CD4-positive, CD25-positive, alpha-beta regulatory T cell (primary cell): ENCODE measurements around the gene GTF2I. TPM values are rescaled to one million over a fixed set of nuclear protein-coding genes. Genes with fewer than 3 reads are reported as not detected.
A peak's percentile ranks its signal among the peaks of the same experiment; 100 is the strongest.
"Not testable (repeated sequence)": the region's sequence is repeated elsewhere in the genome, so short reads cannot be mapped to it uniquely, and the experiment has no call there.

ENCODE experiments used
- ATAC-seq, 2 donors: fragments of 150-1000 bp; cut with Tn5 transposase; one replicate each; pipeline ENCODE4 v1.10.0; 2021; ENCODE audit warnings: low read depth in 2 of 2, moderate number of reproducible peaks in 2 of 2, moderate library complexity in 1 of 2
- DNase-seq, 3 donors: peaks; one replicate each; pipeline versions ENCODE4 v3.0.0 to v3.0.0-alpha.2; 2012 to 2022; ENCODE audit warnings: mixed read lengths in 1 of 3
- H3K27ac ChIP-seq: one replicate; pipeline ENCODE4 v1.7.0; 2013; ENCODE audit warnings: mild to moderate bottlenecking, low read length; ENCODE audit not compliant: insufficient read depth, poor library complexity, severe bottlenecking
- H3K27me3 ChIP-seq: one replicate; pipeline ENCODE4 v1.7.0; 2013; ENCODE audit warnings: low read length; ENCODE audit not compliant: control insufficient read depth, insufficient read depth
- H3K36me3 ChIP-seq: one replicate; pipeline ENCODE4 v1.7.0; 2013; ENCODE audit warnings: mild to moderate bottlenecking, low read length, moderate library complexity; ENCODE audit not compliant: control insufficient read depth, insufficient read depth
- H3K4me1 ChIP-seq: 2 replicates; pipeline ENCODE4 v1.7.0; 2013; ENCODE audit warnings: mild to moderate bottlenecking, low read length; ENCODE audit not compliant: insufficient read depth, control insufficient read depth, poor library complexity, severe bottlenecking
- H3K4me3 ChIP-seq: one replicate; pipeline ENCODE4 v1.7.0; 2013; ENCODE audit warnings: low read depth, mild to moderate bottlenecking, low read length, moderate library complexity
- H3K9me3 ChIP-seq, 2 experiments: 1 replicate in 1 of 2; 2 replicates in 1 of 2; pipeline ENCODE4 v1.7.0; 2013; ENCODE audit warnings: low read length in 2 of 2, mild to moderate bottlenecking in 1 of 2, moderate library complexity in 1 of 2; ENCODE audit not compliant: control insufficient read depth in 2 of 2
- H3K27ac Mint-ChIP-seq, 3 donors: one replicate each; pipeline ENCODE4 v1.8.0; 2020 to 2022; ENCODE audit warnings: mild to moderate bottlenecking in 3 of 3, mixed read lengths in 3 of 3, moderate library complexity in 2 of 3
- H3K27me3 Mint-ChIP-seq: one replicate; pipeline ENCODE4 v1.8.0; 2022; ENCODE audit warnings: mild to moderate bottlenecking, mixed read lengths
- H3K36me3 Mint-ChIP-seq: one replicate; pipeline ENCODE4 v1.8.0; 2020; ENCODE audit warnings: mixed read lengths
- H3K4me1 Mint-ChIP-seq, 4 donors: one replicate each; pipeline ENCODE4 v1.8.0; 2020 to 2022; ENCODE audit warnings: mixed read lengths in 4 of 4, mild to moderate bottlenecking in 1 of 4
- H3K4me3 Mint-ChIP-seq, 4 donors: one replicate each; pipeline ENCODE4 v1.8.0; 2020 to 2022; ENCODE audit warnings: mild to moderate bottlenecking in 4 of 4, mixed read lengths in 4 of 4, moderate library complexity in 3 of 4
- H3K9me3 Mint-ChIP-seq, 7 donors: one replicate each; pipeline ENCODE4 v1.8.0; 2020 to 2022; ENCODE audit warnings: mixed read lengths in 7 of 7, mild to moderate bottlenecking in 3 of 7, moderate library complexity in 2 of 7
- polyA plus RNA-seq, 4 donors: library from polyadenylated mRNA; unstranded; fragments of 300-500 nt; fragmentation: Illumina TruSeq; gene quantifications; one replicate each; pipeline ENCODE4 v1.2.3, GENCODE V29; 2021
- total RNA-seq: library from RNA; stranded (reverse); gene quantifications from one replicate; pipeline ENCODE4 v1.2.3, GENCODE V29; 2022

The GTF2I gene
- total and polyA plus RNA-seq, 5 donors from 2014 or later, result 37.7 to 125 (median 43.1) TPM

DNA sequence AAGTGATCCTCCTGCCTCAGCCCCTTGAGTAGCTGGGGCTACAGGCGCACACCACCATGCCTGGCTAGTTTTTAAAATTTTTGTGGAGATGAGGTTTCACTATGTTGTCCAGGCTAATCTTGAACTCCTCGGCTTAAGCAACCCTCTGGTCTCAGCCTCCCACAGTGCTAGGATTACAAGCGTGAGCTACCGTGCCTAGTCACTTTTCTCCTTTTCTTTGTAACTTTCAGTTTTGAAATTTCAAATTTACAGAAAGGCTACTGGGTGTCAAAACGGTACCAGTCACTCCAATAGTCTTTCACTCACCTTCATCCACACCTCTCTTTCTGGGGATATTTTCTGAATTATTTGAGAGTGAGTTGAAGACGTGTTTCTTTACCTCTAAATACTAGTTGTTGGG, 117.6 kb downstream of the GTF2I start:
- not testable (repeated sequence) for H3K4me3 ChIP-seq, ATAC-seq, H3K36me3 Mint-ChIP-seq, H3K27ac Mint-ChIP-seq, H3K36me3 ChIP-seq, H3K27me3 ChIP-seq, H3K27me3 Mint-ChIP-seq, H3K27ac ChIP-seq, DNase-seq, H3K9me3 Mint-ChIP-seq, H3K4me1 ChIP-seq, H3K4me1 Mint-ChIP-seq, H3K4me3 Mint-ChIP-seq, H3K9me3 ChIP-seq

GRCh38 chr7:74779053-74779452, 121.5 kb downstream of the GTF2I start:
- H3K27me3 ChIP-seq, H3K4me1 ChIP-seq, DNase-seq, H3K9me3 Mint-ChIP-seq, H3K4me3 Mint-ChIP-seq, H3K36me3 ChIP-seq, H3K4me3 ChIP-seq, ATAC-seq, H3K27me3 Mint-ChIP-seq, H3K9me3 ChIP-seq, H3K27ac Mint-ChIP-seq, H3K4me1 Mint-ChIP-seq, H3K36me3 Mint-ChIP-seq, H3K27ac ChIP-seq: not testable (repeated sequence)

DNA sequence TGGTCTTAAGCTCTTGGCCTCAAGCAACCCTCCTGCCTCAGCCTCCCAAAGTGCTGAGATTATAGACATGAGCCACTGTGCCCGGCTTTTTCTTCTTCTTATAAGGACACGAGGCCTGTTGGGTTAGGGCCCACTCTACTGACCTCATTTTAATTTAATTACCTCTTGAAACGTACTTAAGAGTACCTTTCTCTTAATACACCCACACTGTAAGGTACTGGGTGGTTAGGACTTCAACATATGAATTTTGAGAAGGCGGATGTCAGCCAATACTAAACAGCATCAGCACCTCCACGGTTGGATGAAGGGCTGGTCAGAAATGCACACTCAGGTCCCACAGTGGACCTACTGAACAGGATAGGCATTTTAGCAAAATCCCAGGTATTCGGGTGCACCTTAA, 124.2 kb downstream of the GTF2I start:
- not testable (repeated sequence) for H3K4me3 ChIP-seq, H3K4me3 Mint-ChIP-seq, H3K36me3 Mint-ChIP-seq, H3K27ac ChIP-seq, H3K4me1 Mint-ChIP-seq, H3K27me3 ChIP-seq, ATAC-seq, H3K4me1 ChIP-seq, H3K27ac Mint-ChIP-seq, H3K36me3 ChIP-seq, H3K9me3 ChIP-seq, H3K9me3 Mint-ChIP-seq, H3K27me3 Mint-ChIP-seq, DNase-seq

GRCh38 chr7:74783595-74783994, 126.1 kb downstream of the GTF2I start:
- not testable (repeated sequence) for H3K4me1 Mint-ChIP-seq, H3K27ac Mint-ChIP-seq

DNA sequence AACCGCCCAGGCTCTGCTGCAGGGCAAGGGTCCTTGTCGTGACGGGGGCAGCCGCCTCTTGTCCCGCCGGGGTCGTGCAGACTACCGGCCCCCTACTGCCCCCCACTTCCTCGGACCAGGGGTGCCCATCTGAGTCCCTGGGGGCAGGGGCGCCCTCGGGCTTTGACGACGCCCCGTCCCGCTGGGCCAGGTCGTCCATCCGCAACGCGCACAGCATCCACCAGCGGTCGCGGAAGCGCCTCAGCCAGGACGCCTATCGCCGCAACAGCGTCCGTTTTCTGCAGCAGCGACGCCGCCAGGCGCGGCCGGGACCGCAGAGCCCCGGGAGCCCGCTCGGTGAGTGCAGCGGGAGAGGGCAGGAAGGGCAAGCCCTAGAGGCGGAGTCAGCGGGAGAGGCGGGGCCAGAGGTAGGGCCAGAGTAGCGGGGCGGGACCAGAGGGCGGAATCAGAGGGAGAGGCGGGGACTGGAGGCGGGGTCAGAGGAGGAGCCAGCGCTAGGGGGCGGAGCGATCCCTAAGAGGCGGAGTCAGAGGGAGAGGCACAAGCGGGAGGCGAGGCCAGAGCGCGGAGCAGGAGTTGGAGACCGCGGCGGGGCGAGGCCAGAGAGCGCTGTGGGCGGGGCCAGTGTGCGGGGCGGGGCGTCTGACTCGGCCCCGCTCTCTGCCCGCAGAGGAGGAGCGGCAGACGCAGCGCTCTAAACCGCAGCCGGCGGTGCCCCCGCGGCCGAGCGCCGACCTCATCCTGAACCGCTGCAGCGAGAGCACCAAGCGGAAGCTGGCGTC, 131.0 kb downstream of the GTF2I start:
- H3K4me1 Mint-ChIP-seq, H3K27me3 Mint-ChIP-seq, H3K4me1 ChIP-seq, H3K27ac ChIP-seq, H3K9me3 ChIP-seq, H3K27me3 ChIP-seq, H3K36me3 Mint-ChIP-seq, H3K36me3 ChIP-seq, H3K4me3 ChIP-seq, H3K9me3 Mint-ChIP-seq, H3K27ac Mint-ChIP-seq: not testable (repeated sequence)
- H3K4me3 Mint-ChIP-seq, result peak overlapping the region; percentile 66 to 85 (median 68)
- ATAC-seq, result peak; percentile 87 to 91
- DNase-seq, result peak; percentile 80 to 97 (median 97)

More at GRCh38 chr7:74783595-74783994, 126.1 kb downstream of the GTF2I start:
- not testable (repeated sequence) for H3K4me3 Mint-ChIP-seq, H3K27ac ChIP-seq, H3K4me1 ChIP-seq, H3K27me3 ChIP-seq, H3K36me3 ChIP-seq, H3K9me3 ChIP-seq, H3K9me3 Mint-ChIP-seq, H3K27me3 Mint-ChIP-seq, H3K4me3 ChIP-seq, ATAC-seq, DNase-seq, H3K36me3 Mint-ChIP-seq

DNA sequence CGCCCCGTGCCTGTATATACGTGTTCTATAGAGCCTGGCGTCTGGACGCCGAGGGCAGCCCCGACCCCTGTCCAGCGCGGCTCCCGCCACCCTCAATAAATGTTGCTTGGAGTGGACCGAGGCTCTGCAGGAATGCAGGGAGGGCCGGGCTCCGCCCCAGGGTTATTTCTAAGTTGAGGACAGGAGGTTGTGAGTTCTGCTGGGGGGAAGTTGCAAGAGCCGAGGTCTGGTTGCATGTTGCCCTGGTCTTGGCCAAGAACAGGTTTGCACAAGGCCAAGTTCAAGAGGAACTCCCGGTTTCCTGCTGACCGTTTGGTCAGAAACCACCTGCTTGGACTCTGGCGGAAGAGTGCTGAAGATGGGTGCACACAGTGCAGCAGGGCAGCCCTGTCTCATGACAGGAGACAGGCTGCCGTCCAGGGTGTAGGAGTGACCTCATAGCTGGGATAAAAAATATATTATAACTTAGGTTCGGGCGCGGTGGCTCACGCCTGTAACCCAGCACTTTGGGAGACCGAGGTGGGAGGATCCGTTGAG, 131.8 kb downstream of the GTF2I start:
- not testable (repeated sequence) for H3K9me3 Mint-ChIP-seq, H3K27ac Mint-ChIP-seq, H3K36me3 Mint-ChIP-seq, H3K4me1 ChIP-seq, H3K27ac ChIP-seq, DNase-seq, H3K36me3 ChIP-seq, H3K27me3 Mint-ChIP-seq, H3K4me3 ChIP-seq, H3K9me3 ChIP-seq, H3K4me1 Mint-ChIP-seq, H3K4me3 Mint-ChIP-seq, ATAC-seq, H3K27me3 ChIP-seq

- not testable (repeated sequence) for H3K27ac ChIP-seq, H3K4me3 Mint-ChIP-seq, H3K27me3 Mint-ChIP-seq
Observed at GRCh38 chr7:74797848-74798622, 140.5 kb downstream of the GTF2I start.

DNA sequence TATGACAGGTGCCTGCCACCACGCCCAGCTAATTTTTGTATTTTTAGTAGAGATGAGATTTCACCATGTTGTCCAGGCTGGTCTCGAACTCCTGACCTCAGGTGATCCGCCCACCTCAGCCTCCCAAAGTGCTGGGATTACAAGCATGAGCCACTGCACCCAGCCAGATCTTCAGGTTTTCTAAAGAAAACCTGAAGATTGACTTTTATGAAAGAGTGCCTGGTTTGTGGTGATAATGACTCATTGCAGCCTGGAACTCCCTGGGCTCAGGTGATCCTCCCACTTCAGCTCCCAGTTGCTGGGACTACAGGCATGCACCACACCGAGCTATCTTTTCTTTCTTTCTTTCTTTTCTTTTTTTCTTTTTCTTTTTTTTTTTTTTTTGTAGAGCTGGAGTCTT, 141.1 kb downstream of the GTF2I start:
- not testable (repeated sequence) for H3K4me1 ChIP-seq, H3K27me3 ChIP-seq, H3K36me3 ChIP-seq, DNase-seq, H3K4me3 Mint-ChIP-seq, H3K27ac ChIP-seq, ATAC-seq, H3K9me3 ChIP-seq, H3K9me3 Mint-ChIP-seq, H3K4me3 ChIP-seq, H3K36me3 Mint-ChIP-seq, H3K4me1 Mint-ChIP-seq, H3K27ac Mint-ChIP-seq, H3K27me3 Mint-ChIP-seq

More at GRCh38 chr7:74797848-74798622, 140.5 kb downstream of the GTF2I start:
- not testable (repeated sequence) for H3K36me3 ChIP-seq, H3K9me3 Mint-ChIP-seq, ATAC-seq, H3K36me3 Mint-ChIP-seq, H3K4me1 Mint-ChIP-seq, H3K27ac Mint-ChIP-seq, H3K4me3 ChIP-seq, DNase-seq, H3K4me1 ChIP-seq, H3K9me3 ChIP-seq, H3K27me3 ChIP-seq
